Activated CD8-positive, alpha-beta memory T cell treated with anti-CD3 and anti-CD28 coated beads for 24 hours (primary cell): ENCODE data around the gene GARRE1.
"Not testable (repeated sequence)": the region's sequence is repeated elsewhere in the genome, so short reads cannot be mapped to it uniquely, and the experiment has no call there.

Experiments
- DNase-seq: peaks from one replicate; pipeline ENCODE4 v3.0.0-alpha.2; 2020

GARRE1 gene, protein sequence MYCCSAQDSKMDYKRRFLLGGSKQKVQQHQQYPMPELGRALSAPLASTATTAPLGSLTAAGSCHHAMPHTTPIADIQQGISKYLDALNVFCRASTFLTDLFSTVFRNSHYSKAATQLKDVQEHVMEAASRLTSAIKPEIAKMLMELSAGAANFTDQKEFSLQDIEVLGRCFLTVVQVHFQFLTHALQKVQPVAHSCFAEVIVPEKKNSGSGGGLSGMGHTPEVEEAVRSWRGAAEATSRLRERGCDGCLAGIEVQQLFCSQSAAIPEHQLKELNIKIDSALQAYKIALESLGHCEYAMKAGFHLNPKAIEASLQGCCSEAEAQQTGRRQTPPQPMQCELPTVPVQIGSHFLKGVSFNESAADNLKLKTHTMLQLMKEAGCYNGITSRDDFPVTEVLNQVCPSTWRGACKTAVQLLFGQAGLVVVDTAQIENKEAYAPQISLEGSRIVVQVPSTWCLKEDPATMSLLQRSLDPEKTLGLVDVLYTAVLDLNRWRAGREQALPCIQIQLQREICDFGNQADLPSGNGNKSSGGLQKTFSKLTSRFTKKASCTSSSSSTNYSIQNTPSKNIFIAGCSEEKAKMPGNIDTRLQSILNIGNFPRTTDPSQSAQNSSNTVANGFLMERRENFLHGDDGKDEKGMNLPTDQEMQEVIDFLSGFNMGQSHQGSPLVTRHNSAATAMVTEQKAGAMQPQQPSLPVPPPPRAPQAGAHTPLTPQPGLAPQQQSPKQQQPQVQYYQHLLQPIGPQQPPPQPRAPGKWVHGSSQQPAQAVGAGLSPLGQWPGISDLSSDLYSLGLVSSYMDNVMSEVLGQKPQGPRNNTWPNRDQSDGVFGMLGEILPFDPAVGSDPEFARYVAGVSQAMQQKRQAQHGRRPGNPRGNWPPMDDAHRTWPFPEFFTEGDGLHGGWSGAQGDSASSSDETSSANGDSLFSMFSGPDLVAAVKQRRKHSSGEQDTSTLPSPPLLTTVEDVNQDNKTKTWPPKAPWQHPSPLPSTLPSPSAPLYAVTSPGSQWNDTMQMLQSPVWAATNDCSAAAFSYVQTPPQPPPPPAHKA (N-terminal part only)

DNA sequence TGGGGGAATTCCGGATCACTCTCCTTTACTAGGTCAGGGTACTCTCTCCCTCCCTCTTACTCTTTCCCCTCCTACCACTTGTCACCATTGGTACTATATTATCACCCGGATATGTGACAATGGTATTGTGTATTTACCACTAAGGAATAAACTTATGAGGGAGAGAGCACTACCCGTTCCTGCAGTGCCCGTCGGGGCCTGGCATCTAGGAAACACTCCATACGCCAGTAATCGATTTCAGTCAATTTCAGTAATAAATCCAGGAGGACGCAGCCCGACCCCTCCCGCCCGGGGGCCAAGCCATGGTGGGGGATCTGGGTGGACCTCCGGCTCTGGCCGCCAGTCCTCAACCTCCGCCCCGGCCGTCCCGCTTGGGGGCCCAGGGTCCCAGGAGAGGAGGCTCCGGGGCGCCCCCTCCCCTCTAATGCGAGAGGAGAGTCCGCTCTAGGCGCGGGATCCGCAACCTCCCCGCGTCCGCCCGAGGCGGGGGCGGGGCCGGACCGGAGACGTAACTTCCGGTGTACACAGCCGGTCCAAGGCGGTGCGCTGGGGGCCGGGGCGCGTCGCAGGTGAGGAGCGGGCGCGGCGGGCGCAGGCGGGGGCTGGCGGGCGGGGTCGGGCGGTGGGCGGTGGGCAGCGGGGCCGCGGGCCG is at the start of gene GARRE1:
Gene GARRE1, plus strand, starts transcription at position 509 of the 652 bp plus-strand sequence. CDS start 45,920 bp downstream, outside the sequence.
- peak; percentile 93 for DNase-seq

DNA sequence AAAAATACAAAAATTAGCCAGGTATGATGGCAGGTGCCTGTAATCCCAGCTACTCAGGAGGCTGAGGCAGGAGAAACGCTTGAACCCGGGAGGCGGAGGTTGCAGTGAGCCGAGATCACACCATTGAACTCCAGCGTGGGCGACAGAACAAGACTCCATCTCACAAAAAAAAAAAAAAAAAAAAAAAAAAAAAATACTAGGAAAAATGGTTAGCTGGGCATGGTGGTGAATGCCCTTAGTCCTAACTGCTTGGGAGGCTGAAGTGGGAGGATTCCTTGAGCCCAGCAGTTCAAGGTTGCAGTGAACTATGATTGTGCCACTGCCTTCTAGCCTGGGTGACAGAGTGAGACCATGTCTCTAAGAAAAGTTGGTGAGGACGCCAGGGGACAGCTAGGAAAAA is 49.0 kb upstream of the GARRE1 start:
- not testable (repeated sequence) for DNase-seq

DNA sequence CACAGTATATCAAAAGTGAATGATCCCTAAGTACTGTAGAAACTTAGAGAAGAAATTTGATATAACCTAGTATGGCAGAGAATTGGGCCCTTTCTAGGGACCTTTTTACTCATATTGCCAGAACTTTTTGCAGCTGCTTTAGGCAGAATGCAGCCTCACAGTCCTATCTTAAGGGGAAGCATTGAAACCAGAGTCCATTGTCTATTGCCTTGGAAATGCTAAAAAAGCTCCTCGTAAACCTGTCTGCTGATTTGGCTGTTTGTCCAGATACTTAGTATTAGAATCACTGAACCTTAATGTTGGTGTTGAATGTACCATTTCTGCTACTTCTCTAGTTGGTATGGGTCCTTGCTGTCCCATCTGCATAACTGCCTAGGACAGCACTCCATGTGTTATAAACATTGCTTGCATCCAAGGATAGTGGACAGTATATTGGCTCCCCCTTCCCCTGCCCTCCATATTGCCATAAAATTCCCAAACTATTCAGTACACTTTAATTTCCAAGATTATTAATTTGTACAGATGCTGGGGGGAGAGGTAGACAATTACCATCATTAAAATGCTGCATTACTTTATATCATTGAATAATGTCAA is 46.0 kb upstream of the GARRE1 start:
- no peak for DNase-seq

DNA sequence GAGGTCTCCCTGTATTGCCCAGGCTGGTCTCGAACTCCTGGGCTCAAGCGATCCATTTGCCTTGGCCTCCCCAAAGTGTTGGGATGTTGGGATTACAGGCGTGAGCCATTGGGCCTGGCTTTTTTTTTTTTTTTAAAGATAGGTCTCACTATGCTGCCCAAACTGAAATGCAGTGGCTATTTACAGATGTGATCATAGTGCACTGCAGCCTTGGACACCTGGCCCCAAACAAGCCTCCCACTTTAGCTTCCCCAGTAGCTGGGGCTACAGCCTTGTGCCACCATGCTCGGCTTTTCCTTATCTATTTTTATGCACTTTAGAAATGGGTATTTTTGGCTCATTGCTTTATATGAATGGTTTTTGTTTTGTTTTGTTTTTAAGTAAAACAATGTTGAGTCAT is 44.6 kb upstream of the GARRE1 start:
- DNase-seq = no peak

DNA sequence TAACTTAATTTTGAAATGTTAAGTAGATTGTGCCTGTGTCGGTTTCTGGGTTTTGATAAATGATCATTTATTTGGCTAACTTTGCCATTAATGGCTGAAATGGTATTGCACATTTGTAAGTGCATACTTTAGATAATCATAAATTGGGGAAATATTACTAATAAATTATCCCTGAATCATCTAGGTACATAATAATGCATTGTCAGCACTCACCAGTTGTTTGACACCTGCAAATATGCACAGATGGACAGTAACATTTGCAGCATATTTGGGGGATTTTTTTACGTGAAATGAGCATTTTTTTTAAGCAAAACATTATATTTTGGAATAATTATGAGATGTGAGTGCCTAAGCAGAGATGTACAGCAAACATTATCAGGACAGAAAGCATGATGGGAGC is 41.1 kb upstream of the GARRE1 start:
- DNase-seq = no peak

DNA sequence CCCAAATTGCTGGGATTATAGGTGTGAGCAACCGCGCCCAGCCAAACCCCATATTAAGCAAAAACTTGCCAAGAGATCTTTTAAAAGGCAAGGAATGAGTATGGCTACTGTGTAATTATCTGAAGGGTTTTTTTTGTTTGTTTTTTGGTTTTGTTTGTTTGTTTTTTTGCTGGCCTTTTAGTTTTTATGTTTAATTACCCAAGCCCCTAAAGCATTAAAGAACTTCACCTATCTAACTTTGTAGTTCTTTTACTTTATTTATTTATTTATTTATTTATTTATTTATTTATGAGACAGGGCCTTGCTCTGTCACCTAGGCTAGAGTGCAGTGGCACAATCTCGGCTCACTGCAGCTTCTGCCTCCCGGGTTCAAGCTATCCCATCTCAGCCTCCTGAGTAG is 40.3 kb upstream of the GARRE1 start:
- DNase-seq = no peak

DNA sequence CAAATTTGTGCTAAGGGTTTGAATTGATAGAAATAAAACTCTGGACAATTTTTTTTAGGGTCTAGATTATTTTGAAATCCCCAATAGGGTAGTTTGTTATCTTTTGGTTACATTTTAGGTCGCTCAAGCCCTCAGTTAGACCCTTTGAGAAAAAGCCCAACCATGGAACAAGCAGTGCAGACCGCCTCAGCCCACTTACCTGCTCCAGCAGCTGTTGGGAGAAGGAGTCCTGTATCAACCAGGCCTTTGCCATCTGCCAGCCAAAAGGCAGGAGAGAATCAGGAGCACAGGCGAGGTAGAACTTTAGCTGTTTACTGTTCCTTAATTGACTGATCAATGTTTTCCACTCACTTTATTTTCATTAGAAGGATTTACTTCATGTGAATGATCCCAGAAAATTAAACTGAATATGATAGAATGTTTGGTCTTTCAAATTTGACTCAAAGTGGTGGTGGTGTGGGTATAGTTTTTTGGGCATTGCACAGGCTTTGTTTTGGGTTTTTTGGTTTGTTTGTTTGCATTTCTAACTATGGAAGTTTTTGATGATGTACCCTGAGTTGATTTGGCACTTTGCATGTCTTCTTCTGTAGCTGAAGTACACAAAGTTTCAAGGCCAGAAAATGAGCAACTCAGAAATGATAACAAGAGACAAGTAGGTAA is 39.2 kb upstream of the GARRE1 start:
- DNase-seq = no peak

DNA sequence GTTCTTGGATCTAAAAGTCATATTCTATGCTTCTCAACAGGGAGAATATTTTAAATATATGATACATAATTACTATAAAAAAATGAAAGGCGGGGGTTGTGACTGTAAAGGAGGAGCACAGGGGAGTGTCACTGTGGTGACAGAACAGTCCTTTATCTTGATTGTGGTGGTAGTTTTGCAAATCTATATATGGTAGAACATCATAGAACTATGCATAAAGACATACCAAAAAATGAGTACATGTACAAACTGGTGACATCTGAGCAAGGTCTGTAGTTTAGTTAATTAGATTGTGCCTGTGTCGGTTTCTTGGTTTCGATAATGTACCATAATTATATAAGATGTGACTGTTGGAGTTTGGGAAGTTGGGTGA is 38.7 kb upstream of the GARRE1 start:
- no peak for DNase-seq

DNA sequence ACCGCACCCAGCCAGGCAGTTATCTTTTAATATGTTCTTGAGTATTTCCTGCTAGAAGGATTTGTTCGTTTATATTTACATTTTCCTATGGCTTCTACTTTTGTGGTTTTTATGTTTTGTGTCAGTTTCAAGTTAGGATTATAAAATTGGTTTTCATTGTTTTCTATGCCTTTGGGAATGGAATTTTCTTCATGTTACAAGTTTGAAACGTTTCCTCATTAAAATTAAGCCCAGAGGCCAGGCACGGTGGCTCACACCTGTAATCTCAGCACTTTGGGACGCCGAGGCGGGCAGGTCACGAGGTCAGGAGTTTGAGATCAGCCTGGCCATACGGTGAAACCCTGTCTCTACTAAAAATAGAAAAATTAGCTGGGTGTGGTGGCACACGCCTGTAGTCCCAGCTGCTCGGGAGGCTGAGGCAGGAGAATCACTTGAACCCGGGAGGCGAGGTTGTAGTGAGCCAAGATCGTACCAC is 37.6 kb upstream of the GARRE1 start:
- DNase-seq = not testable (repeated sequence)

DNA sequence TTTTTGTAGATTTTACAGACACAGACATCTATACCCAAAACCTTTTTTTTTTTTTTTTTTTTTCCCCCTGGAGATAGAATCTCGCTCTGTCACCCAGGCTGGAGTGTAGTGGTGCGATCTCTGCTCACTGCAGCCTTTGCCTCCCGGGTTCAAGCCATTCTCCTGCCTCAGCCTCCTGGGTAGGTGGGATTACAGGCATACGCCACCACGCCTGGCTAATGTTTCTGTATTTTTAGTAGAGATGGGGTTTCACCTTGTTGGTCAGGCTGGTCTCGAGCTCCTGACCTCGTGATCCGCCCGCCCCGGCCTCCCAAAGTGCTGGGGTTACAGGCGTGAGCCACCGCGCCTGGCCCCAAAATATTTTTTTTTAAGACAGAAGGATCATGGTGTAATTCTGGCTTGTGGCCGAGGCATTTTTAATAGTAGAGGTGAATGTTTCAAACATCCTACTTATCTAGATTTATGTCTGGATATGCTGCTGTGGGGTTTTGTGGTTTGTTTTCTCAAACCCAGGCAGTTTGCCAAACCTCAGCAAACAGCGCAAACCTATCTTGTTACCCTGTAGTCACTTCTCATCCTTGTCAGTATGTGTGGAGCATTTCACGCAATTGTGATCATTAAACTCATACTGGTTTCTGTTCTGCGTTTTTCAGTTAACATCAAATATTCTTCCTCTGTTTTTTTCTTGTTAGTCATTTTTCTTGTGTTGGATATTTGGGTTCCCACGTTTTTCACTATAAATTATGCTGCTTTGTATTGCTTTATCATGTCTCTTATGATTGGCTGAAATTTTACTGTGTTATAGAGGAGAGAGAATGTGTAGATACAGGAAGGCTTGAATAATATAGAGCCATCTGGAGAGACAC is 36.2 kb upstream of the GARRE1 start:
- peak; percentile 65 for DNase-seq

DNA sequence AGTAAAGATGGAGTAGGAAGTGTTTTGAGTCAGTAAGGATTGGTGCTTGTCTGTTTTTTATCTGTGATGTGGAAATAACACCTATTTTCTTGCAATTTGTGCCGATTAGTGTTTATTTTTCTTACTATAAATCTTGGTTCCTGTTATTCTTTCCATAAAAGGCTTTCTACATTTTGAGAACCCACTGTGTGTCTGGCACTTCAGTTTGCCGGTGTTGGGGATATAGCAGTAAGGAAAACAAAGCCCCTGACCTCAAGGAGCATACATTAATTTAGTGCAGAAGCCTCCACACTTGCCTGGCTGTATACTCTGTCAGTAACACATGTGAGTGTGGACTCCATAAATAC is 35.6 kb upstream of the GARRE1 start:
- DNase-seq = no peak

DNA sequence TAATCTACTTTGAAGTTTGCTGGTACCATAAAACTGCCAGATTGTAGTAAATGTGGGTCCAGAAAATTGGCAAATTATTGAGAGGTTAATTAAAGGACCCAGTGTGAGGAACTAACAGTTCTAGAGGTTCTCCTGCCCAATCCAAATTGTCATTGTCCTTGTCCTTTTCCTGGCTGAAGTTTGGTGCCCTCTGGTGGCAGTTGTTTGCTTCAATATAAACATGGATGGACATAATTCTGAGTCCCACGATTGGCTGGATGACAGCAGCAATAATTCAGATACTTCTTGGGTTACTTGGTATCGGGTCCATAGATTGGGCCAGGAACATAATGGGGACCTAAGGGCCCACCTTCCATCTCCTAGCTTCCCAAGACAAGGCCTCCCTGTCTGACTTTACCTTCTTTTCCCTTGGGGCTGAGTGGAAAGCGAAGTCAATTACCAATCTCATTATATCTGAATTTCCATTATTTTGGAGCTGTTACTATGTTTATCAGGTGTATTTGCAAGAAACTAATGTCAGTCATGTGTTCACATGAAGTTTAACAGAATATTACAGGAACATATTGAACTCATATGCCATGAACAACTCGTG is 33.8 kb upstream of the GARRE1 start:
- DNase-seq = peak; percentile 75

DNA sequence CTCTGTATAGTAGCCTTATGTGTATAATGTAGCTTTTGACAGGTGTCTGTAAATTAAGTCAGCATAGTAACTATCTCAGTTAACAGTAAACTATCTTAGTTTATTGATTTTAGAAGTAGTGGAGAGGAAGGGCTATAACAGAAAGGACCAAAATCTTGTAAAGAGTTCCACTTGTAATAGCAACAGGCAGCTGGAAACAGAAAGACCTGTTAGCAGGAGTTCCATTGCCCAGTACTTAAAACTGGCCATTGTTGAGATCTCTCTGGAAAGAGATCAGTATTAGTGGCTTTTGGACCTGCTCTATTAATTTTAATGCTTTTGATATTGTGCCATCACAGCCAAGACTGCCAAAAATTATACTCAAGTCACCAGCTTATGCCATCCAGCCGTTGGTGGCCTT is 32.0 kb upstream of the GARRE1 start:
- DNase-seq = no peak

DNA sequence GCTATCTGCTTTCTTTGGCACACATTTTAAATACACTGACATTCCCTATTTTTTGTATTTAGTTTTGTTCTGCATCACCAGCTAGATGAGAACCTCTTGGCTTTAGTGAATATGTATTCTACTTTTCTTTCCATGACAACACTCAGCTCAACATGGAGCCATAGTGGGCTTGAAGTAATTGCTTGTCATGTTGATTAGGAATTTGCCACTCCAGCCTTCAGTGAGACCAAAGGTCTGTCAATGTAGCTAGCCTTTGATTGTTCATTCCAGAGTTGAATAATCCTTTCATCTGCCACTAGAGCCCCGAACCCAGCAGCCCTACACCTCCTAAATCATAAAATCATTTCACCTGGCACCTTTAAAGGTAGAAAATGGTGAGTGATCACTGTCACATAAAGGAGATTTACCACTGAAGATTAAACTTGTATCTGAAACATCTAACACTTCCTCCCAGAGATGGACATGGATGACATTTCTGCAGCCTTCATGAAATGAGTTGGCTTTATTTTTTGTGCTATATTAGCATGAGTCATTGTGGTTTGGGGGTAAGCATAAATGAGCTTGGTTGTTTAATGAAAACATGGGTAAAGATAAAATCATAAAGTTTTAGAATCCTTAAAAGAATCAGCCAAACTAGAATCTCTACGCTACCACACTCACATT is 29.2 kb upstream of the GARRE1 start:
- DNase-seq = no peak

DNA sequence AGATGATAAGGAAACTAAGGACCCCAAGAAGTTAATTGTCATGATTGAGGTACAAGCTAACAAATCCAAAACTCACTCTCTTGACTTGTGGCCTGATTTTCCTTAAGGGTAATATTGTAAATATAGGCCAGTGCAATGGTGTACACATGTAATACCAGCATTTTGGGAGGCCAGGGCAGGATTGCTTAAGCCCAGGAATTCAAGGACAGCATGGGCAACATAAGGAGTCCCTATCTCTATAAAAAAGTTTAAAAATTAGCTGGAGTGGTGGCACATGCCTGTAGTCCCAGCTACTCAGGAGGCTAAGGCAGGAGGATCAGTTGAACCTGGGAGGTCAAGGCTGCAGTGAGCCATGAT is 28.7 kb upstream of the GARRE1 start:
- DNase-seq = no peak

DNA sequence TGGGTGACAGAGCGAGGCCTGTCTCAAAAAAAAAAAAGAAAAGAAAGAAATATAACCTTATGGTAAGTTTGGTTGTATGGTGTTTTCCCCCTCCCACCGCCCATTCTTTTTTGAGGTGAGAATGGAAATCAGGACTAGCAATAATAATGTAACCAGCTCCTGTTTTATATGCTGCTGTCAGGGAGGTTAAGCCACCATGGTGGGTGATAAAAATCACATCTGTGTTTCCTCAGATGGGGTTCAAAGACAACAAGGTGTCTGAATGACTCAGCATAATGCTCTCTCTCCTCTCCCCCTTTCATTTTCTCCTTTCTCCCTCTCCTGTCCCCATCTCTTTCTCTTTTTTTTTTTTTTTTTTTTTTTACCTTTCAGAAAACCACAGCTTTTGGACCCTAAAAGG is 28.3 kb upstream of the GARRE1 start:
- DNase-seq = no peak

DNA sequence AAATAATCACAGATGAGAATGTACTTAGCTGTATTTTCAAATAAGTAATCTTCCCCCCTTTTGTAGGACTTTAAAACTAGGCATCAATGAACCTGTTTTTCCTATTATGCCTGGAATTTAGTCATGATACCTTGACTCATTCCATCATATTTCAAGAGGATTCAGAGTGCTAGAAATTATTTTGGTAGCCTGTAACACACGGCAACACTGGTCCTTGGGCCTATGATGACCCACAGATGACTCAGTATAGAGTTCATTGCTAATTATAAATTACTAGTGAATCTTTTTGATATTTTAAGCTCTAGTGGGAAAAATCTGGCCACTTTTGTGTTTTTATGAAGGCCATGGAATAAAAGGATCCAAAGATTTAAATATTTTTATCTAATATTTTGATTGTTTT is 26.0 kb upstream of the GARRE1 start:
- no peak for DNase-seq

DNA sequence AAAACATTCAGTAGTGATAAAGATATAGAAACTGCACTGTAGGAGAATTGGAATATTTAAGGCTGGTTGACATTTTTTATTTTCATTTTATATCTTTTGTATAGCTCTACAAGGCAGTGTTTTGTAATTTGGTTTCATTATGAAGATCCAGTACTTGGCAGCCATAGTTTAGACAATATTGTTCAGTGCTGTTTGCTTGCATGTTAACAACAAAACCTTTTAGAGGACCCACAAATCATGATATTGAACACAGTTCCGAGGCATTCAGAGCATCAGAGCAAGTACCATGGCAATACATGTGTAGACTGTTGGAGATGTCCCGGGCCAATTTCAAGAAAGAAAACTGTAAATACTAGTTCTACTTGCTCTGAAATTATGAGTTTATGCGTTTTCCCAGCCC is 25.6 kb upstream of the GARRE1 start:
- no peak for DNase-seq

DNA sequence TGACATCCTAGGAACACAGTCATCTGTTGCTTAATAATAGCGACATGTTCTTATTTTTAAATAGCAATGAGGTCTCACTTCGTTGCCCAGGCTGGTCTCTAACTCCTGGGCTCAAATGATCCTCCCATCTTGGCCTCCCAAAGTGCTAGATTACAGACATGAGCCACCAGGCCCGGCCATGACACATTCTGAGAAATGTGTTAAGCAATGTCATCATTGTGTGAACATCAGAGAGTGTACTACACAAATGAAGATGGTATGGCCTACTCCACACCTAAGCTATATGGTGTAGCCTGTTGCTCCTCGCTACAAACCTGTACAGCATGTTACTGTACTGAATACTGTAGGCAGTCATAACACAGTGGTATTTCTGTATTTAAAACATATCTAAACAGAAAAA is 24.6 kb upstream of the GARRE1 start:
- DNase-seq = no peak

DNA sequence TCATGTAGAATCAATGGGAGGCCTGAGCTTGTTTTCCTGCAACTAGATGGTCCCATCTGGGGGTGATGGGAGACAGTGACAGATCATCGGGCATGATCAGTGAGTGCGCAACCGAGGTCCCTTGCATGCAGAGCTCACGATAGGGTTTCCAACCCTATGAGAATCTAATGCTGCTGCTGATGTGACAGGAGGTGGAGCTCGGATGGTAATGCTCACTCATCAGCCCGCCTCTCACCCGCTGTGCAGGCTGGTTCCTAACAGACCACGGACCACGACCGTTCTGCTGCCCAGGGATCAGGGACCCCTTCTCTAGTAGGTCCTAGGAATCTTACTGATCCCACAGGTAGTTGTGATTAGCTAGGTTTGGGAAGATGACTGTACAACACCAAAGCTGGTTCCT is 23.5 kb upstream of the GARRE1 start:
- DNase-seq = no peak
